H9 (cell line): ENCODE results near the gene RGS6. TPM values are rescaled to one million over a fixed set of nuclear protein-coding genes. Genes with fewer than 3 reads are reported as not detected.

Experiments
- DNase-seq: peaks from one replicate; pipeline ENCODE4 v3.0.0-alpha.2; 2017
- H2AFZ ChIP-seq: one replicate; pipeline ENCODE4 v1.6.1; 2013; ENCODE audit warnings: mild to moderate bottlenecking, low read length, control low read depth, moderate library complexity
- H2AK5ac ChIP-seq: 2 replicates; pipeline ENCODE4 v1.6.1; 2013; ENCODE audit warnings: low read length, control low read depth, mixed read lengths; ENCODE audit not compliant: insufficient read length
- H2BK120ac ChIP-seq: one replicate; pipeline ENCODE4 v1.6.1; 2013; ENCODE audit warnings: low read depth, mild to moderate bottlenecking, low read length, control low read depth, inconsistent platforms; ENCODE audit not compliant: poor library complexity, severe bottlenecking
- H2BK12ac ChIP-seq: 2 replicates; pipeline ENCODE4 v1.6.1; 2013; ENCODE audit warnings: low read length, control low read depth, mixed read lengths, low read depth; ENCODE audit not compliant: insufficient read length
- H2BK15ac ChIP-seq: 2 replicates; pipeline ENCODE4 v1.6.1; 2013; ENCODE audit warnings: low read depth, low read length, control low read depth
- H2BK20ac ChIP-seq: one replicate; pipeline ENCODE4 v1.6.1; 2013; ENCODE audit warnings: low read depth, mild to moderate bottlenecking, low read length, control low read depth, inconsistent platforms; ENCODE audit not compliant: poor library complexity, severe bottlenecking
- H2BK5ac ChIP-seq: 2 replicates; pipeline ENCODE4 v1.6.1; 2013; ENCODE audit warnings: low read length, control low read depth, mixed read lengths; ENCODE audit not compliant: insufficient read length
- H3K14ac ChIP-seq: 2 replicates; pipeline ENCODE4 v1.6.1; 2013; ENCODE audit warnings: low read length, control low read depth; ENCODE audit not compliant: insufficient read depth
- H3K18ac ChIP-seq: 2 replicates; pipeline ENCODE4 v1.6.1; 2013; ENCODE audit warnings: low read depth, mild to moderate bottlenecking, mixed read lengths, low read length, control low read depth; ENCODE audit not compliant: insufficient read length
- H3K23ac ChIP-seq: 2 replicates; pipeline ENCODE4 v1.6.1; 2013; ENCODE audit warnings: low read length, control low read depth, mixed read lengths, low read depth; ENCODE audit not compliant: insufficient read length
- H3K23me2 ChIP-seq: 2 replicates; pipeline ENCODE4 v1.6.1; 2013; ENCODE audit warnings: low read depth, mild to moderate bottlenecking, mixed read lengths, low read length, control low read depth; ENCODE audit not compliant: insufficient read length, poor library complexity, severe bottlenecking
- H3K27ac ChIP-seq: 2 replicates; pipeline ENCODE4 v1.5.1; 2013; ENCODE audit warnings: low read length, control low read depth, mixed read lengths, low read depth; ENCODE audit not compliant: insufficient read length
- H3K27me3 ChIP-seq: 2 replicates; pipeline ENCODE4 v1.6.1; 2013; ENCODE audit warnings: low read length, control low read depth, inconsistent platforms; ENCODE audit not compliant: insufficient read depth
- H3K4ac ChIP-seq: 2 replicates; pipeline ENCODE4 v1.6.1; 2013; ENCODE audit warnings: low read depth, mild to moderate bottlenecking, control low read depth, inconsistent platforms, low read length, moderate library complexity
- H3K4me1 ChIP-seq: 2 replicates; pipeline ENCODE4 v1.6.1; 2013; ENCODE audit warnings: low read length, control low read depth, inconsistent platforms; ENCODE audit not compliant: insufficient read depth
- H3K4me2 ChIP-seq: 2 replicates; pipeline ENCODE4 v1.6.1; 2013; ENCODE audit warnings: low read length, control low read depth, mixed read lengths; ENCODE audit not compliant: insufficient read length, insufficient read depth
- H3K56ac ChIP-seq: 2 replicates; pipeline ENCODE4 v1.6.1; 2013; ENCODE audit warnings: low read depth, mild to moderate bottlenecking, mixed read lengths, low read length, control low read depth; ENCODE audit not compliant: insufficient read length
- H3K79me1 ChIP-seq: 2 replicates; pipeline ENCODE4 v1.6.1; 2013; ENCODE audit warnings: low read depth, mild to moderate bottlenecking, moderate library complexity, low read length, control low read depth, inconsistent platforms; ENCODE audit not compliant: insufficient read depth, poor library complexity, severe bottlenecking
- H3K79me2 ChIP-seq: 2 replicates; pipeline ENCODE4 v1.6.1; 2013; ENCODE audit warnings: low read length, control low read depth, inconsistent platforms; ENCODE audit not compliant: insufficient read depth
- H3K9ac ChIP-seq: 2 replicates; pipeline ENCODE4 v1.6.1; 2013; ENCODE audit warnings: low read length, control low read depth, mixed read lengths; ENCODE audit not compliant: insufficient read length; ENCODE audit errors: extremely low read depth
- H3K9me3 ChIP-seq: one replicate; pipeline ENCODE4 v1.6.1; 2013; ENCODE audit warnings: low read depth, low read length, inconsistent platforms; ENCODE audit not compliant: control insufficient read depth
- H3T11ph ChIP-seq: one replicate; pipeline ENCODE4 v1.6.1; 2013; ENCODE audit warnings: mild to moderate bottlenecking, low read length, control low read depth, inconsistent platforms
- H4K20me1 ChIP-seq: one replicate; pipeline ENCODE4 v1.6.1; 2013; ENCODE audit not compliant: control insufficient read depth, insufficient read length, insufficient read depth
- H4K5ac ChIP-seq: 2 replicates; pipeline ENCODE4 v1.6.1; 2013; ENCODE audit warnings: low read depth, mild to moderate bottlenecking, mixed read lengths, low read length, control low read depth; ENCODE audit not compliant: insufficient read length
- H4K8ac ChIP-seq: replicated peaks from 2 replicates; pipeline ENCODE4 v1.6.1; 2013; ENCODE audit warnings: low read length, control low read depth, mixed read lengths, low read depth; ENCODE audit not compliant: insufficient read length
- H4K91ac ChIP-seq: 2 replicates; pipeline ENCODE4 v1.6.1; 2013; ENCODE audit warnings: low read depth, mild to moderate bottlenecking, moderate library complexity, mixed read lengths, low read length, control low read depth; ENCODE audit not compliant: insufficient read length
- H3K27ac Mint-ChIP-seq, 3 experiments: 2 replicates in 2 of 3; 3 replicates in 1 of 3; pipeline ENCODE4 v1.8.0; 2020 to 2021; ENCODE audit warnings: mixed read lengths in 3 of 3, mild to moderate bottlenecking in 1 of 3, moderate library complexity in 1 of 3
- H3K27me3 Mint-ChIP-seq: 2 replicates; pipeline ENCODE4 v1.8.0; 2021; ENCODE audit warnings: low read depth, mild to moderate bottlenecking, moderate library complexity, mixed read lengths
- H3K36me3 Mint-ChIP-seq, 3 experiments: 2 replicates in 2 of 3; 3 replicates in 1 of 3; pipeline ENCODE4 v1.8.0; 2020 to 2021; ENCODE audit warnings: low read depth in 3 of 3, mixed read lengths in 3 of 3; ENCODE audit not compliant: insufficient read depth in 1 of 3
- H3K4me1 Mint-ChIP-seq, 2 experiments: 2 replicates each; pipeline ENCODE4 v1.8.0; 2020; ENCODE audit warnings: mixed read lengths in 2 of 2
- H3K4me3 Mint-ChIP-seq, 2 experiments: 2 replicates in 1 of 2; 3 replicates in 1 of 2; pipeline ENCODE4 v1.8.0; 2020 to 2021; ENCODE audit warnings: mild to moderate bottlenecking in 2 of 2, mixed read lengths in 2 of 2, moderate library complexity in 1 of 2
- H3K9me3 Mint-ChIP-seq, 2 experiments: 2 replicates in 1 of 2; 3 replicates in 1 of 2; pipeline ENCODE4 v1.8.0; 2020; ENCODE audit warnings: mild to moderate bottlenecking in 2 of 2, mixed read lengths in 2 of 2, moderate library complexity in 1 of 2
- WGBS: extraction: QIAGEN DNeasy Blood & Tissue Kit; methylation state at CpG from one replicate; pipeline ENCODE4 v1.1.7; 2013; ENCODE audit warnings: missing lambda C conversion rate, low lambda C conversion rate, mixed read lengths; ENCODE audit not compliant: insufficient read length; ENCODE audit errors: extremely low coverage; 5-methylcytosine and 5-hydroxymethylcytosine counted together
- total RNA-seq: library from RNA; stranded (reverse); gene quantifications from 2 replicates; pipeline ENCODE4 v1.2.1, GENCODE V29; 2021
- TF ChIP-seq, protein P1 (sequence below): fragments of 200-600 bp; sonication (generic); conservative IDR thresholded peaks from 3 replicates; pipeline ENCODE4 v1.8.0; 2021; ENCODE audit warnings: antibody characterized with exemption, mild to moderate bottlenecking

RGS6 gene
- total RNA-seq, 1 experiment from 2014 or later: 3.0 TPM

DNA sequence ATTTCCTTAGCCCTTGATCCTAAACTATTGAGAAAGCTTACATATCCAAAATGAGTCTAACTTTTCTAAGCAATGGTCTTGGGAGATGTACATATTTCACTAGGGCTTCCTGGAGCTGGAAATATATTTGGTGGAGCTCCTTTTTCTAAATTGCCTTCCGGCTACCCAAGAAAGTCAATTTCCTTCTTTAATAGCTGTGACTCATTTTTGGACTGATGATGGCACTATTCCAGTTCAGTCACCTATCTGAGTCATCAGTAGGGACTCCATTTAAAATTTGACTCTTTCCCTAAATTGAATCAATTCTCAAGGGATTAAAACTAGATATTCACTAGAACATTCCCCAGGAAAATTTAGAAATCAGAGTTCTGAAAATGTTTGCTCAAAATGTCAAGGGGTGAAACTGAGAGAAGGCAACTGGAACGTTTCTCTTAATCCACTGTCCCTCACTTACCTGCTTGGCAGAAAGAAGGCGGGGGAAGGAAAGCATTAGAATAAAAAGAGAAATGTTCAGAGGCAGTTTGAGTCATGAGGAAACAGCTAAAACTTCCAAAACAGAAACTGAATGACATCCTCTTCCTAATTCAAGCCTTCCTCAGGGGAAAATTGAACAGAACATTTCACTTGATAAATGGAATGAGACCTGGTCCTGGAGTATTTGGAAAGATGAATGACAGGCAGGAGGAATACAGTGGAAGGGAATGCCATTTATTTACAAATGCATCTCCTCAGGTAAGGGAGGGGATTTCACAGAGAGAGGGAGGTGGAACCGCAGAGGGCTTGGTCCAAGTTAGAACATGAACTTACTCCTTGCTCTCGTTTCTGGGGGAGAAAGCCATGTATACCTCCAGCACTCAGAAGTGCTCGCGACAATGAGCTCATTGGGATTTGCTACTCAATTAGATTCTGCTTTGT, 91.2 kb downstream of the RGS6 start:
- Histone ChIP-seq H3T11ph (no peak overlapping the region), H3K27me3 (no peaks in the 10 kb centered on the region), H4K91ac (no peak overlapping the region), H2BK15ac (no peak overlapping the region), H3K79me1 (no peaks in the 10 kb centered on the region), H3K4me2 (peak overlapping the region; percentile 50), H2BK120ac (no peak overlapping the region), H3K23me2 (no peaks in the 10 kb centered on the region), H3K4ac (no peak overlapping the region), H3K14ac (no peak overlapping the region), H4K5ac (no peak overlapping the region), H3K9me3 (no peaks in the 10 kb centered on the region), H2AFZ (no peak overlapping the region), H3K18ac (no peak overlapping the region), H4K20me1 (no peaks in the 10 kb centered on the region), H3K23ac (no peak overlapping the region), H3K79me2 (no peaks in the 10 kb centered on the region), H3K4me1 (peaks cover 3% of the 10 kb centered on the region; the same call in 1 of the 2 replicates), H2BK20ac (no peak overlapping the region), H3K27ac (no peak overlapping the region), H3K9ac (no peak overlapping the region), H2BK5ac (no peak overlapping the region), H4K8ac (no peak overlapping the region), H2BK12ac (no peak overlapping the region), H2AK5ac (no peak overlapping the region), H3K56ac (no peak overlapping the region)
- no peak overlapping the region for H3K4me3 Mint-ChIP-seq
- no peaks in the 10 kb centered on the region for H3K36me3 Mint-ChIP-seq
- H3K4me1 Mint-ChIP-seq: peaks cover 12% of the 10 kb centered on the region in 2 experiments
- peak overlapping the region in 1 of 3 experiments; percentile 81; a peak in 2 of 7 replicates for H3K27ac Mint-ChIP-seq
- H3K27me3 Mint-ChIP-seq: no peaks in the 10 kb centered on the region
- DNase-seq: no peak
- TF ChIP-seq, protein P1, sequence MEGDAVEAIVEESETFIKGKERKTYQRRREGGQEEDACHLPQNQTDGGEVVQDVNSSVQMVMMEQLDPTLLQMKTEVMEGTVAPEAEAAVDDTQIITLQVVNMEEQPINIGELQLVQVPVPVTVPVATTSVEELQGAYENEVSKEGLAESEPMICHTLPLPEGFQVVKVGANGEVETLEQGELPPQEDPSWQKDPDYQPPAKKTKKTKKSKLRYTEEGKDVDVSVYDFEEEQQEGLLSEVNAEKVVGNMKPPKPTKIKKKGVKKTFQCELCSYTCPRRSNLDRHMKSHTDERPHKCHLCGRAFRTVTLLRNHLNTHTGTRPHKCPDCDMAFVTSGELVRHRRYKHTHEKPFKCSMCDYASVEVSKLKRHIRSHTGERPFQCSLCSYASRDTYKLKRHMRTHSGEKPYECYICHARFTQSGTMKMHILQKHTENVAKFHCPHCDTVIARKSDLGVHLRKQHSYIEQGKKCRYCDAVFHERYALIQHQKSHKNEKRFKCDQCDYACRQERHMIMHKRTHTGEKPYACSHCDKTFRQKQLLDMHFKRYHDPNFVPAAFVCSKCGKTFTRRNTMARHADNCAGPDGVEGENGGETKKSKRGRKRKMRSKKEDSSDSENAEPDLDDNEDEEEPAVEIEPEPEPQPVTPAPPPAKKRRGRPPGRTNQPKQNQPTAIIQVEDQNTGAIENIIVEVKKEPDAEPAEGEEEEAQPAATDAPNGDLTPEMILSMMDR: no peak
- WGBS: no CpG with 5 or more reads among the region's 7 CpGs
- no peaks in the 10 kb centered on the region for H3K9me3 Mint-ChIP-seq
